AG20443 (cell line): Measurements from ENCODE around the gene FAM13A.

Source experiments
- DNase-seq: peaks from one replicate; pipeline ENCODE4 v3.0.0; 2012; ENCODE audit warnings: low spot score, mixed read lengths

FAM13A gene

DNA sequence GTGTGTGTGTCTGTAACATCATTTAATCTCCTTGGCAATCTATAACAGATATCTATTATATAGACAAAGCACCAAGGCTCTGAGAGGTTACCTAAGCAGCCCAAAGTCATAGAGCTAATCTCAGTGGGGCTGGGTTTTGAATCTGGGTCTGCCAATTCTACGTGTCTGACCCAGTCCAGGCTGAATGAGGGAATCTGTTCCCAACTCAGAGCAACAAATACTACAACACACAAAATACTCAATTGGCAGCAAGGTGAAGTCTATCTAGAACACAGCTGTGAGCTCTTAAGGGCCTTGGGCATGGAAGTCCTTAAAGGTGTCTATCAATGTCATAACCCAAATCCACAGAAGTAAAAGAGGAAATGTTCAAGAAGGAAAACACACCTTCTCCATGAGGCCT, 311.8 kb downstream of the FAM13A start:
- no peak for DNase-seq

DNA sequence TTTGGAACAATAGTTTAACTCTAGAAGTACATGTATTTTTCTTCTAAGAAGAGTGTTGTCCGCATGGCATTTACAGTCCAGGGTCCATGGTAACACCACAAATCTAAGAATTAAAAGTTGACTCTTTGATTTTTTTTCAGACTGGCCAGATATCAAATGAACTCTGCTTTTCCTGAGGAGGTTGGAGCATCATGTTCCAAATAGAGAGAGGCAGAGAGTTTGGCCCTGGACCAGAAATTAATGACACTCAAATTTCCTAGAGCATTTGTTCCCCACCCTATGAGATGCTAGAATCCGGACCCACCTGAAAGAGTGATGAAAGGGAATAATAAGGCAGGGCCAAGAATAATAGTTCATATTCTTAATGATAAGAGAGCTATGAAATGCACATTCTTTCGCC, 312.4 kb downstream of the FAM13A start:
- DNase-seq, result no peak

DNA sequence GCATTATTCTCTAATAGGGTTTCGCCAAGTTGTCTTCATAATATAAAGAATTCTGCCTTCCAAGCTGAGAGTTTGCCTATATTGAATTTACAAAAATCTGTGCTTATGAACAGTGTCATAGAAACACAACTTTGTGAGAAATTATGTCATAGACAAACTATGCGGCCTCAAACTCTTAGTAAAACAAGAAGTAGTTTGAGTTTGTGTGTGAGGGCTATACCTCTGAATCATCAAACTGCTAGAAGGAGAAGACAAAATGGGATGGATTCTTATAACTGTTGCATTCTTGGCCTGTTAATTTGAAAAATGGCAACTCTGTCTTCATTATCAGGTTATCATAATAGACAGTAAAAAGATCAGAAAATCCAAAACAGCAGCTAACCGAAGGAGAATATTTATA, 313.3 kb downstream of the FAM13A start:
- DNase-seq, result peak; percentile 45

DNA sequence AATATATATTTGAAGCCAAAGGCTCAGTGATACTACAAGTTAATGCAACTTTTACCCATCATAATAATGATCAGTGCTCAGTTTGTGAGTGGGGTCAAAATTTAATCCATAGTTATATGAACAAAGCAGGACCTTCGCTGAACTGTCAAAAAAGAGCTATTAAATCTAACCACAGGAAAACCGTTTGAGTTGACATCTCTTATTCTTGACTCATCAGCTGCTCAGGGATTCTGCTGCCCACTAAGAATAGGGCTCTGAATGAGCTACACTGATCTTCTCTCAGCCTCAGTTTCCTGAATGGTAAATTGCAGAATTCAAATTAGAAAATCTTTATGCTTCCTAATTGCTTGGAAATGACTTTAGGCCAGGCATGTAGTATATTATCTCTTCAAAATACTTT, 314.4 kb downstream of the FAM13A start:
- DNase-seq, result no peak

DNA sequence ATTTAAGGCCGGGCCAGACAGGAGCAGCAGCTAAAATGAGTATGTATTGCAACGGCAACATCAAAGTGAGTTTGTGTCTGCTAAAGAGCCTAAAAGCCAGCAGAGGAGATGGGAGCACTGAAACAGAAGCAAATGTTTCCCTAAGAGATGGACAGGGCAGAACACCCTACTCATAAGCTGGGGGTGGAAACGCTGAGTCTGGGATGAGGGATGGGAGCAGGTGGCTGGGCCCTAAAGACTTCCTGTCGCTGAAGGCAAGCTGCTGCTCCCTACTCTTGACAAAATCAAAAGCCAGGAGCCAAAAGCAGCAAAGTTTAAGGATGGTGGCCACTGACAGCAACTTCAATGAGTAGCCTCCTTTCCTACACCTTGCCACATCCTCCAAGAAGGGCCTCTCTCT, 318.8 kb downstream of the FAM13A start:
- DNase-seq, result no peak

DNA sequence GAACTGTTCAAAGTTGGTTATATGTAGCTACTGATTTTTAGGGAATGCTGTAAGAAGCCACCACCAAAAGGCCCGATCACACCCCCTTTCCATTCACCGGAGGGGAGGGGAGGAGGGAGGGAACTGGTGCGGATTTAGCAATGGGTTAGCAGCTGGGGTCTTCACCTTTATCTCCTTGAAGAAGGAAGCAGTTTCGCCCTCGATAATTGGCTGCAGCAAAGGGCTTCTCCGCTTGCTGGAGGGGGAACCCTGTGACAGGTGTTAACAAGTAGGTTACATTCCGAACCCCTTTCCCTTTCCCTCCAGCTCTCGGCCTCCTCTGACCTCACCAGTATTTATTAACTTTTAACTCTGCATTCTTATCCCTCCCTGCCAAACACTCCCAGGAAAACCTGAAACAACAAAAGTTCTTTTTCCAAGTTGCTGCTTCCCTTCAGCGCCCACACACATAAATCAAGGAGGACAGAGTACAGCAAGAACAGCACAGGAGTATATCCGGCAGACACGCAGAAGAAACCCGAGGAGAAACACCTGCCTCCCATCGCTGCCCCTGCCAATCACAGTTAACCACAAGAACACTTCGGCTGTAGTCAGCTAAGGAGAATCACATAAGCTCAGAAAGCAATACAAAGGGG, 319.6 kb downstream of the FAM13A start:
- DNase-seq, result no peak

DNA sequence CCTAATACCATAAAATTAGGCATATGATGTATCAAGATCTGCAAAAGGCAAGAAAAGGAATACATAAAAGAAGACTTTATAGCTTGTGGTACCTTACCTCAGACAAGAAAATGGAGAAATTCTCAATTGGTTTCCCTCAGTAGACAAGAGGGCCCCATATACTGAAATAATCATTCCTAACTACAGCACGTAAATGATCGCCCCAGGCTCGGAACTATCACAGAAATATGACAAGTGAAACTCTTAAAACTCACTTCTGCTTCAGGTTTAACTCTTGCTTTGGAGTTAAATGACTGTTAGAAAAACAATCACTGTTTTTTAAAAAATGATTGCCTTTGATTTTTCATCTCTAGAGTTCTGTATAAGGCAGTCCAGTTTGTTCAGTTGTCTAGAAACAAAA, 320.7 kb downstream of the FAM13A start:
- DNase-seq, result no peak

DNA sequence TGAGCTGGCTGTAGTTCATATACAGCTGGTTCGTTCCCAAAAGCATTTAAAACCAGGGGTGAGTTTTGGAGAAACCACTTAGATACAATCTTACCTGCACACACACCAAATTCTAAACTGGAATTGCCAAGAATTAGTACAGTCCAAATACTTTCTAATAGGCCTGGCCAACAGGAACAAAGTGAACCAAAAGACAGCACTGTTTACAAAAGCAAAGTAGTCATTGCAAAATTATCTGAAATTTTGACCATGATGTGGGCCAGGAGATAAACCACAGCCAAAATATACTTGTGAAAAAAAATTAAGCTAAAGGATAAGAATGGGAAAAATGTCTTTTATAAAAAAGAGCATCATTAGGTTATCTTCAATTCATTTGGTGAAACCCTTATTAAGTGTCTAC, 321.4 kb downstream of the FAM13A start:
- no peak for DNase-seq

DNA sequence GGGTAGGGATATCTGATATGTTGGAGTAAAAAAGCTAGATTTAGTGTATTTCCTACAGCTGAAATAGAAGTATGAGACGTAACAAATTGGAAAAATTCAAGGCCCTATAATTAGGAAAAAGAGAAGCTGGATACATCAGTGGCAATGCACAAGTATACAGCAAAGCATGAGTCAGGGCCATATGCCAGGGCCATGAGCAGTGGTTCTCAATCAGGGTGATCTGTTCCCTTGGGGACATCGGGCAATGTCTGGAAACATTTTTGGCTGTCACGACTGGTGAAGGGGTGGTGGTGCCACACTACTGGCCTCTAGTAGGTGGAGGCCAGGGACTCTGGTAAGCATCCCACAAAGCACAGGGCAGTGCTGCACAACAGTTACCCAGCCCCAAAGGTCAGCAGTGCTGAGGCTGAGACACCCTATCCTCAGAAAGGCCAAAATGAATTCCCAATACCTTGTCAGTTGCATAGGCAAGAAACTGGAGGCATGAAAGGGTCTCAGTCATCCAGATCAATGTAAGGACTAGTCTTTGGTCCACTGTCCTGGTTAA, 322.5 kb downstream of the FAM13A start:
- DNase-seq, result no peak

DNA sequence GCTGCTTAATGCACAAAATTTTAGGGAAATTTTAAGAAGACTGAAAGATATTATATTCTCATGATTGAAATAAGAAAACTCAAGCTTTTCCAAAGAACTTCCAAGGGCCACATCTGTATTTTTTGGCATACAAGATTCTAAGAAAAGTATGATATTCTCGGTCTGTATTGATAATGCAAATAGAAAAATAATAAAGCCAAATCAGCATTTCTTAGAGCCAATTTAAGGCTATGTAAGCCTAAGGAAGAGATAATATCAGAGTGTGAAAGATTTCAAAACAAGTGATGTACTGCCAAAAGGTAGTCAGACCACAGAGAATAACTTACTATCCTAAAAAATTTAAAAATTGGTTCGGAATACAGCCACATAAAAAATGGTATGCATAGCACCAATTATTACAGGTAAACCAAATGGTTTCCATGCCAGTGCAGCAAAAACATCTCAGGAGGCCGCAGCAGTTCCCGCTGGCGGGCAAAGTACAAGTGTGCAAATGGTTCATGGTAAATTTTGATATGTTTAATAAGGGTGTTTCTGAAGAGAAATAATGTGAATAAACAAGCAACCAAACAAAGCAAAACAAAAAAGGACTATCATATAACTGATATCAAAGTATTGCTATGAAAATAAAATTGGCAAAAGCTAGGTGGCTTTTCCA, 324.1 kb downstream of the FAM13A start:
- DNase-seq, result no peak

DNA sequence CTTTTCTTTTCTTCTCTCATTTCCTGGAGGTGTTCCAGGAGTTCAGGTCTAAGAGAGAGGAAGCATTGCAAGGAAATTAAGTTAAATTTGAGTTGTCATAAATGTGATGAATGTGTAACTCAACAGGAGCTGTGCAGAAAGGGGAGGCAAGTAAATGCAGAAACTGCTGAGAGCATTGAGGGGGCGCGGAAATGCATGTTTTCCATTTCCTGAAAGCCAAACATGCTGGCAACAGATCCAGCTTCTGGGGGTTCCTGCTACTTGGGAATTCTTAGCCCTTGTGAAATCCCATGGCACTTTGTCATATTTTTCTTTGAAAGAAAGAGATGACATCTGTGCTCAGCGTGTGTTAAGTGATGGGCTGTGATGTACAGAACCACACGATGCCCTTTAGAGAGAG, 325.6 kb downstream of the FAM13A start:
- DNase-seq, result no peak

DNA sequence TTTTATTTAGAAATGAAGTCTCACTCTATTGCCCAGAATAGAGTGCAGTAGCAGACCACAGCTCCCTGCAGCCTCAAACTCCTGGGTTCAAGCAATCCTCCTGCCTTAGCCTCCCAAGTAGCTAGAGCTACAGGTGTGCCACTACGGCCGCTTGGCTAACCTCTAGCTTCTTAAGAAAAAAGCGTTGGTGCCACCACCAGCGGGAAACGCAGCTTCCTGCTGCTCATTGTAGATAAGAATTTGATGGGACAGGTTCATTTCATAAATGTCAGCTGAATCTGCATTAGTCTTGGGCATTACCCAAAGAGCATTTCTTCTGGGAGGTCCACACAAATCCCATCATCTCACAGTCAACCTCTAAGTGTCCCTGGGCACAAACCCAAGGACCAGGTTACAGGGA, 326.2 kb downstream of the FAM13A start:
- DNase-seq, result no peak

DNA sequence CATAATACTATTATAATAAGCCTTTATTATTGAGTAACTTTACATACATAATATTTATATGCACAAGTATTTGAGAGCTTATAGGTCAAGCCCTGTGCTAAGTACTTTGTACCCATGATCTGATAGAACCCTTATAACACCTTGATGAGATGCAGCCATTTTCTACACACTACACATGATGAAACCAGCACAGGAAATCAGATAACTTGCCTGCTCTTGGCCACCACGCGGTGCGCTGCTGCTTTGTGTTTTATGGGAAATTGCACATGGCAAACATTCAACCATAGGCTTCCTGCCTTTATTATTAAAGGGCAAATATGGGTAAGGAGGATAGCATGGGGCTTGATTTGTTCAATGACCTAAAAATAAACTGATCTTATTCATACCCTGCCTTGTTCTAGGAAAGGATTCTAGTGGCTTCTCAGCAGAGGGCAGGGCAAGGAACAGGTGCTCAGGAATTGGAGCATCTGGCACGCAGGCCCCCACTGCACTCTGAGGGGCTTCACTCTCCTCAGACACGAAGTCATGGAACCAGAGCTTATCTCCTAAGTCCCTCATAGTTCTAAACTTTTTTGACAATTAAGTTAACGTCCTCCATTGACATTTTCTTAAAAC, 327.7 kb downstream of the FAM13A start:
- DNase-seq, result no peak

DNA sequence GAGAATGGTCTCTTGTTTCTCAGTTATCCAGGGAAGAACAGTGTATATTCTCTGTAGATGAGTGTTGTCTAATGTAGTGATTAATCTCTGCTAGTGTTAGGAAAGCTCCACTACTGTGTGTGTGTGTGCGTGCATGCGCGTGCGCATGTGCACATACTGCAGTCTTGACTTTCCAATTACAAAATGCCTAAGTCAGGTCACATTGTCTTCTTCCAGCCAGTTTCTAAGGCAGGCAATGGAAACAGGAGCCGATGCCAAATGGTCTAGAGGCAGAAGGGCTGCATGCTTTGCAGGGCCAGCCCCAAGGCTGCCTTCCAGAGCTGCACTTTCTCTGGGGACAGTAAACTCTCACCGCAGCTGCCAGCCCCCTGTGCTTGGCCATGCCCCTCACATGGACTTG, 328.8 kb downstream of the FAM13A start:
- no peak for DNase-seq

DNA sequence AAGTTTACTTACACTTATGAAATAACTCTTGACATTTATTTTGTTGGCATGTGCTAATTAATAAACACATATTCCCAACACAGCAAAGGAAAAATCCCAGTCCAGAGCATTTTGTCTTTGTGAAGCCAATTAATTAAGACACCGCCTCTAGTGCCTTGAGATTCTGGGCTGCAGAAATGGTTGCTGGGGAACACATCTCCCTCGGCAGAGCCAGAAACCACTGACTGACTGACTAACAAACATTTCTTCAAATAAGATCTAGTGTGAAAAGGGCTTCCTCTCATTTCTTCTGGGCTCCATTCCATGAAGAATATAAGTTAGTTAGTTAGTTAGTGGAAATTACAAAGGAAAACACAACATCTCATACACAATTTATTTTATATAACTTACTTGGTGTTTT, 331.0 kb downstream of the FAM13A start:
- DNase-seq, result no peak

DNA sequence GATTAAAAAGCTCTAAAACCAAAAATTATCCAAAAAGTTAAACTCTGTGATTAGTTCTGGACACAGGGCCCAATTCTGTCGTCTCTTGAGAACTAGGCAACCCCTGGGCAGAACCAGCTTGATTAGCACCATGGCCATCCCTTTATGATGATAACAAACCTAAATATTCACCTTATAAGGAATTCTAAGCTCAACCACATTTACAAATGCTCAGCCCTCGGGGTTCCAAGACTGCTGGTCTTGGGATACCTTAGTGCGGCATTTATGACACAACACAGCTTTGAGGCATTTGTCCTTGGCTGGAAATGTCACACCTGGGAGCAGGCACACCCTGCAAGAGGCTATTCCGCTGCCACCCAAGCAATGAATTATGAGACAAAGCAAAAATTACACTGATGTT, 331.8 kb downstream of the FAM13A start:
- no peak for DNase-seq

DNA sequence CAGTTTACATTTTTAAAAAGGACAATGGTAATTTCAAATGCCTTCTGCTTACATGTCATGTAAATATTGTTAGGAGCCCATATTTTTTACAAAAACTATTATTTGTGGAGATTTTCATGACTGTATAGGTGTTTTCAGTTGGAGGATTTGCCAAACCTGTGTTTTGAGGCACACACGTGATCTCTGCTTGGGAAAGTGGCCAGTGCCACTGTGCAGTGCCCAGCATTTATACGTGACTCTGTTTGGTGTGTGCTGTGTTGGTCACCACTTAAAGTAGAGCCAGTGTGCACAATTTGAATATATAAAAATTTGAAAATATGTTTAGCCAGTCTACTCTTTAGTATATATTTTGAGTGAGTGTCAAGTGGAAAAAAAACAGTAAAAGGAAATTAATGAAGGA, 332.6 kb downstream of the FAM13A start:
- DNase-seq, result no peak

DNA sequence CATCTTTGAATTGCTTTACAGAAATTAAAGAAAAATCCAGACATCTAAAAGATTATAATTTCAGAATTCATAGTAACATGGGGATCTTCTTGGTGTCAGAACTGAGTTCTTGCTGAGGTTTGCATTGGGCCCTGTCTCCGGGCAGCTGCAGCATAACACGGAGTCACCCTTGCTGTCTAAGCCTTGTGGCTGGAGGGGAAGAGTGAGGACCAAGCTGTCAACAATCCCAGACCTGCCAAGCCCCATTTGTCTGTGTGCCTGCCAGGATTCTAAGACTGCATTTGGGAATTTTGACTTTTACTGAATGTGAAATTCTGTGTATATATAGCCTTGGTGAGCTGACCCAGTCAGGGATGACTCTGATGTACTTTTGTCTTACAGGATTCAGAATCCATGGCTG, 334.2 kb downstream of the FAM13A start:
- no peak for DNase-seq

DNA sequence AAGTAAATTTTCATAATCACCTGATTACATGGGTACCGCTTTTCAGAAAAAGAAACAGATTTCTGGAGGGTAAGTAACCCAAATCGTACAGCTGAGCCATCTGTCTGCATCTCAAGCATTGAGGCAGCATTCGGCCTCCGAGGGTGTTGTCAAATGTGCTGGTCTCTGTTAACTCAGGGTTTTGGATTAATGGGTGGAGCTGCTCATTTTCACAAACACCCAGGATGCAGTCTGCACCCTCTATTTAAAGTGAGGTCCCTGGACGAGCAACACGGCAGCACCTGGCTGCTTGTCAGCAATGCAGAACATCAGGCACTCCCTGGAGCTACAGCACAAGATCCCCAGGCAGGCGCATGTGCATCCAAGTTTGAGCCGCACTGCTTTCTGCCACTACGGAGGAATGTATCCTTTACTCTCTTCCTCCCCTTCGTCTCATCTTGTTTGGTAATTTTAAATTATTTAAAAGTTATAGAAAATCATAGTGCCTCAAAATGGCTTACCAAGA, 334.7 kb downstream of the FAM13A start:
- DNase-seq, result no peak

DNA sequence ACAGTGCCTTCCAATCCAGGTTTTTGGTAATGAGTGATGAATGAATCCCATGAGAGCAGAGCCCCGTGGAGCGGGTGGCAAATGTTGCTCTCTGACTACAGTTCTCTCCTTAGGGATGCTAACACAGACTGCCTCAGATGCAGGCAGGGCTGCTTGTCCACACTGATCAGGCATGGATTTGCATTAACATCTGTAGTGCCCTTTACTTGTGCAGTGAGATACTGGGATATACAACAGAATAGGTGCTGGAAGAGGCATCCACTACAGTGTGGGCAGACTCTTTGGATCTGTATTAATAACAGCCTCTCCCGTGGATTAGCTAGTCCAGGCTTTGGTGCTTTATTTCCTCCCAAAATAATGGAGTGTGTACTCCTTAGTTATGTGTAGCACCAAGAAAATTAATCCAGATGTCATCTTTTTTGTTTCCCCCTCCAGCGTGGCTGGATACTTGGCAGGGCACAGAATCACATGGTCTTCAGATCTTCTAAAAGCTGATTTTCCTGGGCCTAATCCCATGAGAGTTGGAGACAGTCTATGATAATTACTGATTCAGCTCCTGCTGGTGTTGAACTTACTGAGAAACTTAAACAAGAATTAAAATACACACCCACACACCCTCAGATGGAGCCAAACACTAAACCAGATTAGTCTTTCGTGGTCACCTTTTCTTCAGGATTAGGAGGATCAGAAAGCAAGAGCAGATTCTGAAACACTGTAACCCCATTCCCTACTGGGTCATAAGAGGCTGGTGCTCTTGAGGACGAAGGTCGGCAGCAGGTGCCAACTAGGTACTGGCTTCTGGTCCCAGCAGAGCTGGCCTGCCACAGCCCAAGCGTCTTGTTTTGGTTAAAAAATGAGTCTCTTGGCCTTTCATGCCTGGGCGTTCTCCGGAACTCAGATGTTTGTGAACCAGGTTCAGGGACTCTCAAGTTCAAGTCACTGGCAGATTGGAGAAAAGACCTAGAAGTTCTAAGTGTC, 336.2 kb downstream of the FAM13A start:
- no peak for DNase-seq

DNA sequence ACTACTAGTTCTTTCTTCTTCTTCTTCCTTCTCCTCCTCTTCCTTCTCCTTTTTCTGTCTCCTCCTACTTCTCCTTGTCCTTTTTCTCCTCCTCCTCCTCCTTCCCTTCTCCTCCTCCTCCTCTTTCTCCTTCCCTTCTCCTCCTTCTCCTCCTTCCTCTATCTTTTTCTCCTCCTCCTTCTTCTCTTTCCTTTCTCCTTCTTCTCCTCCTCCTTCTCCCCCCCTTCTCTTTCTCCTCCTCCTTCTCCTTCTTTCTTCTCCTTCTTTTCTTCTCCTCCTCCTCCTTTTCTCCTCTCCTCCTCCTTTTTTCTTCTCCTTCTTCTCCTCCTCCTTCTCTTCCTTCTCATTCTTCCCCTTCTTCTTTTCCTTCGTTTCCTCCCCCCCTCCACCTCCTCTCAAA, 337.6 kb downstream of the FAM13A start:
- DNase-seq, result no peak

DNA sequence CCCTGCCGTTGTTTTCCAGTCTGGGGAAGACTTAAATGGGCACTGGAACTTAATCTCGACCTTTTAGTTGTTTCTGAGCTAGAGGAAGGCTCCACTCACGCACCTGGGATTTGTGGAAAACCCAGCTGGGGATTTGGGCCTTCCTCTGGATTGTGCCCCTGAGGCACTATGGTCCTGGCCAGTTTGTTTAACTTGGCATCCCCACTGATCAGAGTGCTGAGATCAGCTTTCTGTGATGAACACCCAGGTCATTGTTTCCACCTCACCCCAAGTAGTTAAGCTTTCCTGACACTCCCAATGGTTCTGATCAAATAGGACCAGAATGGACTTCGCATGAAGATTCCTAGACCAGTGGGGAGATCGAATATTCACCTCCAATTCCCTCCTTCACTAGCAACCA, 338.9 kb downstream of the FAM13A start:
- DNase-seq, result no peak
